SK-N-SH treated with all-trans-retinoic acid at 6 μM for 48 hours (cell line): ENCODE results near the gene KHNYN.

Experiments used
- ATAC-seq: fragments of 200-7000 bp; cut with Tn5 transposase; 3 replicates; pipeline ENCODE4 v1.9.1; 2020; ENCODE audit warnings: mild to moderate bottlenecking, moderate library complexity
- ARNTL ChIP-seq: fragments of 450-650 bp; formaldehyde crosslinking; IDR thresholded peaks from 2 replicates; pipeline ENCODE4 v1.5.0; 2020; ENCODE audit warnings: low read depth, mild to moderate bottlenecking, moderate library complexity, borderline replicate concordance
- BACH2 ChIP-seq: fragments of 250-450 bp; sonication (Bioruptor Pico); IDR thresholded peaks from 2 replicates; pipeline ENCODE4 v1.9.0; 2021; ENCODE audit warnings: mild to moderate bottlenecking, borderline replicate concordance
- CSDC2 ChIP-seq: fragments of 250-450 bp; sonication (Bioruptor Pico); IDR thresholded peaks from 2 replicates; pipeline ENCODE4 v1.5.0; 2020; ENCODE audit warnings: mild to moderate bottlenecking, moderate library complexity
- ESRRG ChIP-seq: fragments of 250-450 bp; sonication (Bioruptor Pico); IDR thresholded peaks from 2 replicates; pipeline ENCODE4 v1.6.1; 2021; ENCODE audit warnings: mild to moderate bottlenecking
- GLIS3 ChIP-seq: fragments of 250-450 bp; sonication (Bioruptor Pico); IDR thresholded peaks from 2 replicates; pipeline ENCODE4 v1.5.0; 2020; ENCODE audit warnings: mild to moderate bottlenecking, moderate library complexity
- OSR1 ChIP-seq: fragments of 250-450 bp; sonication (Bioruptor Pico); IDR thresholded peaks from 2 replicates; pipeline ENCODE4 v1.8.0; 2022; ENCODE audit warnings: moderate library complexity, mild to moderate bottlenecking, inconsistent platforms
- PPARA ChIP-seq: fragments of 250-450 bp; sonication (Bioruptor Pico); IDR thresholded peaks from 2 replicates; pipeline ENCODE4 v1.5.0; 2020; ENCODE audit warnings: mild to moderate bottlenecking, borderline replicate concordance
- RARB ChIP-seq: fragments of 250-450 bp; sonication (Bioruptor Pico); IDR thresholded peaks from 2 replicates; pipeline ENCODE4 v1.8.0; 2021; ENCODE audit warnings: mild to moderate bottlenecking, moderate library complexity
- SNAI2 ChIP-seq: fragments of 250-450 bp; sonication (Bioruptor Pico); IDR thresholded peaks from 2 replicates; pipeline ENCODE4 v1.5.0; 2020; ENCODE audit warnings: mild to moderate bottlenecking, moderate library complexity
- TCF4 ChIP-seq: fragments of 250-450 bp; sonication (Bioruptor Pico); IDR thresholded peaks from 2 replicates; pipeline ENCODE4 v1.8.0; 2021; ENCODE audit warnings: mild to moderate bottlenecking, moderate library complexity, borderline replicate concordance
- TOX ChIP-seq: fragments of 250-450 bp; sonication (Bioruptor Pico); IDR thresholded peaks from 2 replicates; pipeline ENCODE4 v1.8.0; 2021; ENCODE audit warnings: mild to moderate bottlenecking, moderate library complexity, borderline replicate concordance
- ZC3H10 ChIP-seq: fragments of 250-450 bp; sonication (Bioruptor Pico); IDR thresholded peaks from 2 replicates; pipeline ENCODE4 v1.5.1; 2021; ENCODE audit warnings: mild to moderate bottlenecking, moderate library complexity
- ZFP3 ChIP-seq: fragments of 250-450 bp; sonication (Bioruptor Pico); IDR thresholded peaks from 2 replicates; pipeline ENCODE4 v1.5.0; 2020; ENCODE audit warnings: mild to moderate bottlenecking, moderate library complexity
- ZFP30 ChIP-seq: fragments of 450-650 bp; formaldehyde crosslinking; IDR thresholded peaks from 2 replicates; pipeline ENCODE4 v1.5.0; 2022; ENCODE audit warnings: mild to moderate bottlenecking, moderate library complexity
- ZNF565 ChIP-seq: fragments of 450-650 bp; formaldehyde crosslinking; conservative IDR thresholded peaks from 2 replicates; pipeline ENCODE4 v1.5.0; 2020; ENCODE audit warnings: low read depth, mild to moderate bottlenecking, moderate library complexity
- ZNF70 ChIP-seq: fragments of 450-650 bp; formaldehyde crosslinking; IDR thresholded peaks from 2 replicates; pipeline ENCODE4 v1.5.0; 2020; ENCODE audit warnings: mild to moderate bottlenecking, moderate library complexity
- ZNF8 ChIP-seq: fragments of 450-650 bp; formaldehyde crosslinking; IDR thresholded peaks from 2 replicates; pipeline ENCODE4 v1.5.0; 2020; ENCODE audit warnings: mild to moderate bottlenecking, moderate library complexity
- TF ChIP-seq, protein P1 (sequence below): fragments of 250-450 bp; sonication (Bioruptor Pico); IDR thresholded peaks from 2 replicates; pipeline ENCODE4 v1.8.0; 2021; ENCODE audit warnings: low read depth, mild to moderate bottlenecking, moderate library complexity, borderline replicate concordance
- TF ChIP-seq, protein P2 (sequence below): fragments of 250-450 bp; sonication (Bioruptor Pico); IDR thresholded peaks from 2 replicates; pipeline ENCODE4 v1.8.0; 2020; ENCODE audit warnings: mild to moderate bottlenecking, moderate library complexity, borderline replicate concordance
- TF ChIP-seq, protein P3 (sequence below): fragments of 250-450 bp; sonication (Bioruptor Pico); IDR thresholded peaks from 2 replicates; pipeline ENCODE4 v1.5.1; 2021; ENCODE audit warnings: mild to moderate bottlenecking, moderate library complexity
- TF ChIP-seq, protein P4 (sequence below): fragments of 250-450 bp; sonication (Bioruptor Pico); IDR thresholded peaks from 2 replicates; pipeline ENCODE4 v1.5.0; 2020; ENCODE audit warnings: mild to moderate bottlenecking, moderate library complexity

Gene KHNYN

GRCh38 chr14:24427537-24428508 is 1.9 kb upstream of the KHNYN start:
- no peak for TF ChIP-seq ZC3H10 (CRISPR knock-in tag)
- TF ChIP-seq SNAI2 (CRISPR knock-in tag): no peak
- no peak for TF ChIP-seq PPARA (CRISPR knock-in tag)
- TF ChIP-seq, protein P1, sequence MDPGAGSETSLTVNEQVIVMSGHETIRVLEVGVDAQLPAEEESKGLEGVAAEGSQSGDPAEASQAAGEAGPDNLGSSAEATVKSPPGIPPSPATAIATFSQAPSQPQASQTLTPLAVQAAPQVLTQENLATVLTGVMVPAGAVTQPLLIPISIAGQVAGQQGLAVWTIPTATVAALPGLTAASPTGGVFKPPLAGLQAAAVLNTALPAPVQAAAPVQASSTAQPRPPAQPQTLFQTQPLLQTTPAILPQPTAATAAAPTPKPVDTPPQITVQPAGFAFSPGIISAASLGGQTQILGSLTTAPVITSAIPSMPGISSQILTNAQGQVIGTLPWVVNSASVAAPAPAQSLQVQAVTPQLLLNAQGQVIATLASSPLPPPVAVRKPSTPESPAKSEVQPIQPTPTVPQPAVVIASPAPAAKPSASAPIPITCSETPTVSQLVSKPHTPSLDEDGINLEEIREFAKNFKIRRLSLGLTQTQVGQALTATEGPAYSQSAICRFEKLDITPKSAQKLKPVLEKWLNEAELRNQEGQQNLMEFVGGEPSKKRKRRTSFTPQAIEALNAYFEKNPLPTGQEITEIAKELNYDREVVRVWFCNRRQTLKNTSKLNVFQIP (CRISPR knock-in tag): no peak
- TF ChIP-seq GLIS3 (CRISPR knock-in tag): no peak
- TF ChIP-seq OSR1 (CRISPR knock-in tag): no peak
- no peak for TF ChIP-seq ZNF70 (CRISPR knock-in tag)
- TF ChIP-seq ARNTL (CRISPR knock-in tag): no peak
- TF ChIP-seq TOX (CRISPR knock-in tag): no peak
- no peak for TF ChIP-seq ZFP3 (CRISPR knock-in tag)
- TF ChIP-seq RARB (CRISPR knock-in tag): no peak
- no peak for TF ChIP-seq ZFP30 (CRISPR knock-in tag)
- TF ChIP-seq ZNF8 (CRISPR knock-in tag): no peak
- TF ChIP-seq CSDC2: no peak
- TF ChIP-seq, protein P2, sequence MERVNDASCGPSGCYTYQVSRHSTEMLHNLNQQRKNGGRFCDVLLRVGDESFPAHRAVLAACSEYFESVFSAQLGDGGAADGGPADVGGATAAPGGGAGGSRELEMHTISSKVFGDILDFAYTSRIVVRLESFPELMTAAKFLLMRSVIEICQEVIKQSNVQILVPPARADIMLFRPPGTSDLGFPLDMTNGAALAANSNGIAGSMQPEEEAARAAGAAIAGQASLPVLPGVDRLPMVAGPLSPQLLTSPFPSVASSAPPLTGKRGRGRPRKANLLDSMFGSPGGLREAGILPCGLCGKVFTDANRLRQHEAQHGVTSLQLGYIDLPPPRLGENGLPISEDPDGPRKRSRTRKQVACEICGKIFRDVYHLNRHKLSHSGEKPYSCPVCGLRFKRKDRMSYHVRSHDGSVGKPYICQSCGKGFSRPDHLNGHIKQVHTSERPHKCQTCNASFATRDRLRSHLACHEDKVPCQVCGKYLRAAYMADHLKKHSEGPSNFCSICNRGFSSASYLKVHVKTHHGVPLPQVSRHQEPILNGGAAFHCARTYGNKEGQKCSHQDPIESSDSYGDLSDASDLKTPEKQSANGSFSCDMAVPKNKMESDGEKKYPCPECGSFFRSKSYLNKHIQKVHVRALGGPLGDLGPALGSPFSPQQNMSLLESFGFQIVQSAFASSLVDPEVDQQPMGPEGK (CRISPR knock-in tag): no peak
- TF ChIP-seq ESRRG (CRISPR knock-in tag): no peak
- no peak for TF ChIP-seq TCF4
- TF ChIP-seq BACH2 (CRISPR knock-in tag): no peak
- ATAC-seq: no peak

- TF ChIP-seq, protein P3, sequence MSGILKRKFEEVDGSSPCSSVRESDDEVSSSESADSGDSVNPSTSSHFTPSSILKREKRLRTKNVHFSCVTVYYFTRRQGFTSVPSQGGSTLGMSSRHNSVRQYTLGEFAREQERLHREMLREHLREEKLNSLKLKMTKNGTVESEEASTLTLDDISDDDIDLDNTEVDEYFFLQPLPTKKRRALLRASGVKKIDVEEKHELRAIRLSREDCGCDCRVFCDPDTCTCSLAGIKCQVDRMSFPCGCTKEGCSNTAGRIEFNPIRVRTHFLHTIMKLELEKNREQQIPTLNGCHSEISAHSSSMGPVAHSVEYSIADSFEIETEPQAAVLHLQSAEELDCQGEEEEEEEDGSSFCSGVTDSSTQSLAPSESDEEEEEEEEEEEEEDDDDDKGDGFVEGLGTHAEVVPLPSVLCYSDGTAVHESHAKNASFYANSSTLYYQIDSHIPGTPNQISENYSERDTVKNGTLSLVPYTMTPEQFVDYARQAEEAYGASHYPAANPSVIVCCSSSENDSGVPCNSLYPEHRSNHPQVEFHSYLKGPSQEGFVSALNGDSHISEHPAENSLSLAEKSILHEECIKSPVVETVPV (CRISPR knock-in tag): no peak
- no peak for TF ChIP-seq ESRRG (CRISPR knock-in tag)
- no peak for TF ChIP-seq ARNTL (CRISPR knock-in tag)
- no peak for TF ChIP-seq SNAI2 (CRISPR knock-in tag)
- TF ChIP-seq, protein P4, sequence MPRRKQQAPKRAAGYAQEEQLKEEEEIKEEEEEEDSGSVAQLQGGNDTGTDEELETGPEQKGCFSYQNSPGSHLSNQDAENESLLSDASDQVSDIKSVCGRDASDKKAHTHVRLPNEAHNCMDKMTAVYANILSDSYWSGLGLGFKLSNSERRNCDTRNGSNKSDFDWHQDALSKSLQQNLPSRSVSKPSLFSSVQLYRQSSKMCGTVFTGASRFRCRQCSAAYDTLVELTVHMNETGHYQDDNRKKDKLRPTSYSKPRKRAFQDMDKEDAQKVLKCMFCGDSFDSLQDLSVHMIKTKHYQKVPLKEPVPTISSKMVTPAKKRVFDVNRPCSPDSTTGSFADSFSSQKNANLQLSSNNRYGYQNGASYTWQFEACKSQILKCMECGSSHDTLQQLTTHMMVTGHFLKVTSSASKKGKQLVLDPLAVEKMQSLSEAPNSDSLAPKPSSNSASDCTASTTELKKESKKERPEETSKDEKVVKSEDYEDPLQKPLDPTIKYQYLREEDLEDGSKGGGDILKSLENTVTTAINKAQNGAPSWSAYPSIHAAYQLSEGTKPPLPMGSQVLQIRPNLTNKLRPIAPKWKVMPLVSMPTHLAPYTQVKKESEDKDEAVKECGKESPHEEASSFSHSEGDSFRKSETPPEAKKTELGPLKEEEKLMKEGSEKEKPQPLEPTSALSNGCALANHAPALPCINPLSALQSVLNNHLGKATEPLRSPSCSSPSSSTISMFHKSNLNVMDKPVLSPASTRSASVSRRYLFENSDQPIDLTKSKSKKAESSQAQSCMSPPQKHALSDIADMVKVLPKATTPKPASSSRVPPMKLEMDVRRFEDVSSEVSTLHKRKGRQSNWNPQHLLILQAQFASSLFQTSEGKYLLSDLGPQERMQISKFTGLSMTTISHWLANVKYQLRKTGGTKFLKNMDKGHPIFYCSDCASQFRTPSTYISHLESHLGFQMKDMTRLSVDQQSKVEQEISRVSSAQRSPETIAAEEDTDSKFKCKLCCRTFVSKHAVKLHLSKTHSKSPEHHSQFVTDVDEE (CRISPR knock-in tag): no peak
- TF ChIP-seq RARB (CRISPR knock-in tag): no peak
- TF ChIP-seq ZNF565 (CRISPR knock-in tag): no peak
- no peak for ATAC-seq
Observed at GRCh38 chr14:24428628-24429394, 943 bp upstream of the KHNYN start.
